Measurements from ENCODE around the gene BOC. TPM values are rescaled to one million over a fixed set of nuclear protein-coding genes. Genes with fewer than 3 reads are reported as not detected.
A peak's percentile ranks its signal among the peaks of the same experiment; 100 is the strongest.

BOC gene
- total RNA-seq, 1 experiment from 2014 or later = 1.2 TPM

DNA sequence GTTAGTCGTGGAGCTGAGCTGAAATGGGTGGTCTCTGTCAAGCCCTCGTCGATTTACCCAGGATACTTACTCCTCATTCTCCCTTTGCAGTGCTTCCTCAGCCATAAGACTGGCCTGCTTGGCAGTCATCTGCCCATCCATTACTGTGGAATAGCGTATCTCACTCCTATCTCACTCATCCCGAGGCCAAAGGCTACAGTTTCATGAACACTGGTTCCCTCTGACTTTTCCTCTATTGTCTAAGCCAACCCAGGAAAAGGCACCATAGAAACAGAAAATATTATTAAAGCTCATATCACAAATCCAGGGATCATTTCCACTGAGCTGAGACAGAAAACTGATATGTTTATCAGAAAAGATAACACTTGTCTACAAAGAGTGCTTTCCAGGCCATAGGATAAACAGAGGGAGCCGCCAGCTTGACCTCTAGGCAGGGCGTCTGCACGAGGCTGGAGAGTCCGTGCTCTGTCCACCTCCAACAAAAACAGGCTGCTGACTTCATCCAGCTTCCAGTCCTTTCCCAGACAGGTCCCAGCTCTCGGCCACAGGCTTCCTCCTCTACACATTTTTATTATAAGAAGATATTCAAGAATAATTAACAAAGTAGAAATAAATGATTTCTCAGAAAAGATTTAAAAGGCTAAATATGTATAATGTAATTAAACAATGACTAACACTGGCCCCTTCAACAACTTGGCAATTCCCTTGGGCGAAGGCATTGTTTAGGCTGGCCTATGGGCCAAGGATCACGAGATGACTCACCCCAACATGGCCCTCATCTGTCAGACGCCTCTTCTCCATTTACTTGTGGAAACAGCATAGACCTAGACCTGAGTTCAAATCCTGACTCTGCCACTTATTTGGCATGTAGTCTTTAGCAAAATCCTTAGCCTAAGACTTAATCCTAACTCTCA lies 27.4 kb upstream of the BOC start:
- H3K9me3 ChIP-seq (ENCODE audit: low read depth, low read length, poor library complexity, severe bottlenecking) = peaks cover 8% of the 10 kb centered on the region
- no peak overlapping the region for H3K4me3 ChIP-seq (ENCODE audit: low read depth, low read length, poor library complexity, severe bottlenecking)
- ChIA-PET POLR2A (ENCODE audit: low non-redundant PET) (no interaction called here), CTCF (no interaction called here)
- no peak overlapping the region for H3K27ac ChIP-seq (ENCODE audit: low read depth, low read length, poor library complexity, severe bottlenecking)
- no TSS peak for BruUV-seq (replicated peaks)
- TF ChIP-seq, protein P1, sequence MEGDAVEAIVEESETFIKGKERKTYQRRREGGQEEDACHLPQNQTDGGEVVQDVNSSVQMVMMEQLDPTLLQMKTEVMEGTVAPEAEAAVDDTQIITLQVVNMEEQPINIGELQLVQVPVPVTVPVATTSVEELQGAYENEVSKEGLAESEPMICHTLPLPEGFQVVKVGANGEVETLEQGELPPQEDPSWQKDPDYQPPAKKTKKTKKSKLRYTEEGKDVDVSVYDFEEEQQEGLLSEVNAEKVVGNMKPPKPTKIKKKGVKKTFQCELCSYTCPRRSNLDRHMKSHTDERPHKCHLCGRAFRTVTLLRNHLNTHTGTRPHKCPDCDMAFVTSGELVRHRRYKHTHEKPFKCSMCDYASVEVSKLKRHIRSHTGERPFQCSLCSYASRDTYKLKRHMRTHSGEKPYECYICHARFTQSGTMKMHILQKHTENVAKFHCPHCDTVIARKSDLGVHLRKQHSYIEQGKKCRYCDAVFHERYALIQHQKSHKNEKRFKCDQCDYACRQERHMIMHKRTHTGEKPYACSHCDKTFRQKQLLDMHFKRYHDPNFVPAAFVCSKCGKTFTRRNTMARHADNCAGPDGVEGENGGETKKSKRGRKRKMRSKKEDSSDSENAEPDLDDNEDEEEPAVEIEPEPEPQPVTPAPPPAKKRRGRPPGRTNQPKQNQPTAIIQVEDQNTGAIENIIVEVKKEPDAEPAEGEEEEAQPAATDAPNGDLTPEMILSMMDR (conservative IDR thresholded peaks at IDR 0.05; ENCODE audit: low read depth, low read length) = no peak
- TF ChIP-seq EZH2 (IDR thresholded peaks at IDR 0.05; ENCODE audit: borderline replicate concordance, low read depth, low read length, poor library complexity, severe bottlenecking) = no peak
- no peaks in the 10 kb centered on the region for H3K27me3 ChIP-seq (replicated peaks; ENCODE audit: insufficient read depth, low read depth, low read length, poor library complexity)
- H3K4me1 ChIP-seq (ENCODE audit: insufficient read depth, low read length, poor library complexity, severe bottlenecking) = no peaks in the 10 kb centered on the region
- no peak for DNase-seq (ENCODE audit: low spot score)
- intact Hi-C loops (cut with micrococcal nuclease; ENCODE audit: unreplicated experiment) = no loop called here
- H3K36me3 ChIP-seq (ENCODE audit: insufficient read depth, low read length, poor library complexity, severe bottlenecking) = no peaks in the 10 kb centered on the region

DNA sequence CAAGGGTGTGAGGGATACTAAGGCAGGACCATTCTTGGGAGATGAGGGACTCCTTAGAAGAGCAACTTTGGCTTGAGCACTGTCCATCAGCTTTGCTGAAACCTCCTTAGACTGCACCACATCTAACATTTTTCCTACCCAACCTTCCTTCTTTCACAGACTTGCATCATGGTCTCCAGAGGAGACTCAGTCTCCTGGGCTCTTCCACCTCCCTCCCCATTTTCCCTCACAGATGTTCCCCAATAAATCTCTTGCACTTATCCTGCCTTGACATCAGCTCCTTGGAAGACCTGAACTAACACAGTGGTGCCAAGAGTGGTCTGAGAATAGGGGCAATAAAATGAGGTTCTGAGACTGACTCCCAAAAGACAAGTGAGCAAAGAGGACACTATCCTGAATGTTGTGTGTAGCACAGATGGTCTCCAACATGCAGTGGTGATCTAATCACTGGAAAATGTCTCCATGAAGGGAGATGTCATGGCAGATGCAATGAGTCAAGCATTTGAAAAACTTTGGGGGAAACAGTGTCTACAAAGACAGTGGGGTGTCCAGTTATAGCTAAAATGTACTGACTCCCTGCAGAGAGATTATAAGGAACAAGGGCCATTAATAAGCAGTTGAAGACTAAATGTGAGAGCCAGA lies 26.0 kb upstream of the BOC start:
- Histone ChIP-seq H3K27me3 (replicated peaks; ENCODE audit: insufficient read depth, low read depth, low read length, poor library complexity) (no peaks in the 10 kb centered on the region), H3K4me3 (ENCODE audit: low read depth, low read length, poor library complexity, severe bottlenecking) (no peak overlapping the region), H3K27ac (ENCODE audit: low read depth, low read length, poor library complexity, severe bottlenecking) (no peak overlapping the region), H3K4me1 (ENCODE audit: insufficient read depth, low read length, poor library complexity, severe bottlenecking) (no peaks in the 10 kb centered on the region), H3K9me3 (ENCODE audit: low read depth, low read length, poor library complexity, severe bottlenecking) (peaks cover 8% of the 10 kb centered on the region), H3K36me3 (ENCODE audit: insufficient read depth, low read length, poor library complexity, severe bottlenecking) (no peaks in the 10 kb centered on the region)
- BruUV-seq (replicated peaks) = no TSS peak
- TF ChIP-seq, protein P1 (conservative IDR thresholded peaks at IDR 0.05; ENCODE audit: low read depth, low read length) = no peak
- CTCF ChIA-PET = no interaction called here
- intact Hi-C loops (cut with micrococcal nuclease; ENCODE audit: unreplicated experiment) = no loop called here
- POLR2A ChIA-PET (ENCODE audit: low non-redundant PET) = no interaction called here
- DNase-seq (ENCODE audit: low spot score) = peak; percentile 49

DNA sequence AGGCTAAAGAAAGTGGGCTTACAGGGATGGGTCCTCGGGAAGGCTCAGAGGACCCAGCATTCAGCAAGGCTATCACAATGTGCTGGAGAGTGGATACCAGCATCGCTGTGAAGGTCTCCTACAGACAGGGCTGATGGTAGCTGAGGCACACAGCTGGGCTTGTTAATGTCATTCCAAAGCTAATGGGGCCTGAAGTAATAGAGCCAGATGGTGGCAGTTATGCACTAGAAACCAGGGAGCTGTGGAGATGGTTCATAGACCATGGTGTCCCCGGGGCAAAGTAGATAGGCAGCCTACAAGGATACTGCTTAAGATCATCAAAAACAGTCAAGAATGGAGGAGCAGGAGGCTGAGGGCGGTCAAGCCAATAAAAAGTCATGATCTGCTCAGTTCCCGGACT lies 24.8 kb upstream of the BOC start:
- ChIA-PET POLR2A (ENCODE audit: low non-redundant PET) (no interaction called here), CTCF (no interaction called here)
- TF ChIP-seq, protein P1 (conservative IDR thresholded peaks at IDR 0.05; ENCODE audit: low read depth, low read length) = no peak
- TF ChIP-seq EZH2 (IDR thresholded peaks at IDR 0.05; ENCODE audit: borderline replicate concordance, low read depth, low read length, poor library complexity, severe bottlenecking) = no peak
- no peaks in the 10 kb centered on the region for H3K4me1 ChIP-seq (ENCODE audit: insufficient read depth, low read length, poor library complexity, severe bottlenecking)
- no TSS peak for BruUV-seq (replicated peaks)
- intact Hi-C loops (cut with micrococcal nuclease; ENCODE audit: unreplicated experiment) = no loop called here
- H3K27me3 ChIP-seq (replicated peaks; ENCODE audit: insufficient read depth, low read depth, low read length, poor library complexity) = no peaks in the 10 kb centered on the region
- no peak overlapping the region for H3K4me3 ChIP-seq (ENCODE audit: low read depth, low read length, poor library complexity, severe bottlenecking)
- peaks cover 8% of the 10 kb centered on the region for H3K9me3 ChIP-seq (ENCODE audit: low read depth, low read length, poor library complexity, severe bottlenecking)
- no peak overlapping the region for H3K27ac ChIP-seq (ENCODE audit: low read depth, low read length, poor library complexity, severe bottlenecking)
- no peaks in the 10 kb centered on the region for H3K36me3 ChIP-seq (ENCODE audit: insufficient read depth, low read length, poor library complexity, severe bottlenecking)
- no peak for DNase-seq (ENCODE audit: low spot score)
